Panc1 (cell line): ENCODE results near the gene TAF15.

ENCODE experiments used
- CTCF ChIP-seq: fragments of 450-650 bp; IDR thresholded peaks from 2 replicates; pipeline ENCODE4 v1.5.1; 2017; ENCODE audit warnings: mild to moderate bottlenecking
- POLR2AphosphoS5 ChIP-seq: IDR thresholded peaks from 2 replicates; pipeline ENCODE4 v1.6.1; 2012; ENCODE audit warnings: mild to moderate bottlenecking, low read depth, low read length, moderate library complexity
- REST ChIP-seq, 2 experiments: IDR thresholded peaks; 2 replicates each; pipeline ENCODE4 v1.6.1; 2011 to 2012; ENCODE audit warnings: low read depth in 2 of 2, control low read depth in 1 of 2, low read length in 1 of 2, mild to moderate bottlenecking in 1 of 2, moderate library complexity in 1 of 2; ENCODE audit not compliant: insufficient read depth in 1 of 2
- TCF7L2 ChIP-seq: IDR thresholded peaks from 2 replicates; pipeline ENCODE4 v1.6.1; 2011; ENCODE audit warnings: mild to moderate bottlenecking, low read depth, low read length, inconsistent platforms

- TF ChIP-seq TCF7L2 (no peak), CTCF (no peak), REST (IDR thresholded peaks at IDR 0.05; ENCODE audit: insufficient read depth in 1 of 2, low read depth in 2 of 2, low read length in 1 of 2) (no peak), POLR2AphosphoS5 (no peak)
These were observed 86.6 kb downstream of the TAF15 start for GRCh38 chr17:35895636-35896587.
